Activated CD4-positive, alpha-beta memory T cell treated with anti-CD3 and anti-CD28 coated beads, Interleukin-2, amount 10 ng/mL, durations not matched to agents 7 days and 5 days (primary cell): ENCODE data around the gene PCGF5. TPM values are rescaled to one million over a fixed set of nuclear protein-coding genes. Genes with fewer than 3 reads are reported as not detected.
"Not testable (repeated sequence)": the region's sequence is repeated elsewhere in the genome, so short reads cannot be mapped to it uniquely, and the experiment has no call there.

ENCODE experiments used
- CTCF ChIA-PET: fragments of 350-600 bp; sonication (Branson Sonifier 250); formaldehyde crosslinking; loops from one replicate; lab custom pipeline; 2021; ENCODE audit warnings: antibody characterized with exemption, inconsistent platforms; lab: Charles Lee
- POLR2A ChIA-PET: fragments of 350-600 bp; sonication (Branson Sonifier 250); formaldehyde crosslinking; loops from one replicate; lab custom pipeline; 2021; ENCODE audit warnings: antibody characterized with exemption; lab: Charles Lee
- DNase-seq: peaks from one replicate; pipeline ENCODE4 v3.0.0-alpha.2; 2020
- H3K27ac Mint-ChIP-seq: one replicate; pipeline ENCODE4 v1.8.0; 2021; ENCODE audit warnings: mild to moderate bottlenecking, mixed read lengths
- H3K27me3 Mint-ChIP-seq: one replicate; pipeline ENCODE4 v1.8.0; 2021; ENCODE audit warnings: mixed read lengths
- H3K36me3 Mint-ChIP-seq: one replicate; pipeline ENCODE4 v1.8.0; 2021; ENCODE audit warnings: low read depth, mixed read lengths
- H3K4me1 Mint-ChIP-seq: one replicate; pipeline ENCODE4 v1.8.0; 2021; ENCODE audit warnings: mixed read lengths
- H3K4me3 Mint-ChIP-seq: one replicate; pipeline ENCODE4 v1.8.0; 2021; ENCODE audit warnings: mild to moderate bottlenecking, mixed read lengths
- H3K9me3 Mint-ChIP-seq: one replicate; pipeline ENCODE4 v1.8.0; 2021; ENCODE audit warnings: mixed read lengths
- total RNA-seq, 2 experiments: library from RNA; stranded (reverse); gene quantifications; one replicate each; pipeline ENCODE4 v1.2.3, GENCODE V29; 2021

Gene PCGF5
- total RNA-seq, 2 experiments from 2014 or later: 44.7 to 45.9 TPM

DNA sequence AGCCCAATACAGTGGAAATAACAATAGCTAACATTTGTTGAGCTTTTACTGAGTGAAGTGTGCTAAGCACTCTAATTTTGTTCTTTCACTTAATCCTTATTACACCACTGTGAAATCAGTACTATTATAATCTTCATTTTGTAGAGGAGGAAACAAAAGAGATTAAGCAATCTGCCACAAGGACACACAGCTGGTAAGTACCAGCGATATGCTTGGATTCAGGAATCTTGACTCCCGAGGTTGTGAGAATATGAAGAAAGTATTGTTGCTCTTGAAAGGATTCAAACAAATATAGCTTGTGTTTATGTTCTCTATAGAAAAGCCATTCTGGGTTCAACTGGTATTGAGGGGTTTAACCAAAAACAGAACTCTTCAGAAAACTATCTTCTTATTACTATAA, 96.0 kb downstream of the PCGF5 start:
- no peak overlapping the region for H3K27ac Mint-ChIP-seq
- CTCF ChIA-PET: no interaction called here
- no peak for DNase-seq
- H3K4me3 Mint-ChIP-seq: no peak overlapping the region
- peaks cover 5% of the 10 kb centered on the region for H3K4me1 Mint-ChIP-seq
- H3K36me3 Mint-ChIP-seq: no peaks in the 10 kb centered on the region
- H3K27me3 Mint-ChIP-seq: peaks cover 2% of the 10 kb centered on the region
- no peaks in the 10 kb centered on the region for H3K9me3 Mint-ChIP-seq
- POLR2A ChIA-PET: no interaction called here

DNA sequence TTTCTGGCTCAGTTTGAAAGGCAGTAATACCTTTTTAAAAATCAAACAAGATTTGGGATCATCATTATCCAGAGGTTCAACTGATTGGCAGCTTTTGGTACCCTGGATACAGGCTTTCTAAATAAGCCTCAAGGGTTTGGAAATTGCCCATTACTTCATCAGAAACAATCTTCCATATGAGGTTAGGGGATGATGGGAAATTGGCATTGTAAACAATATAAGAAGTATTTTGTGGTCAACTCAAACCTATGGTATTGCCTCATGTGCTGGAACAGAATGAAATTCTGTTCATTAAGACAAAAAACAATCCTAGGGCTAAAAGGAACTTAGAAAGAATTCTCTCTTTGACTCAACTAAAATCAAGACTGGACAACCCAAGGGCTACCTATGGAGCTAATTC, 97.1 kb downstream of the PCGF5 start:
- Mint-ChIP-seq H3K4me1 (peaks cover 5% of the 10 kb centered on the region), H3K36me3 (no peaks in the 10 kb centered on the region), H3K27me3 (peaks cover 2% of the 10 kb centered on the region), H3K4me3 (no peak overlapping the region), H3K27ac (no peak overlapping the region), H3K9me3 (no peaks in the 10 kb centered on the region)
- ChIA-PET CTCF (interaction anchor here (0.7 kb wide), 1 partner anchor 19 kb away, joined by 3 read pairs; no protein-coding TSS in a partner anchor), POLR2A (no interaction called here)
- DNase-seq: no peak

DNA sequence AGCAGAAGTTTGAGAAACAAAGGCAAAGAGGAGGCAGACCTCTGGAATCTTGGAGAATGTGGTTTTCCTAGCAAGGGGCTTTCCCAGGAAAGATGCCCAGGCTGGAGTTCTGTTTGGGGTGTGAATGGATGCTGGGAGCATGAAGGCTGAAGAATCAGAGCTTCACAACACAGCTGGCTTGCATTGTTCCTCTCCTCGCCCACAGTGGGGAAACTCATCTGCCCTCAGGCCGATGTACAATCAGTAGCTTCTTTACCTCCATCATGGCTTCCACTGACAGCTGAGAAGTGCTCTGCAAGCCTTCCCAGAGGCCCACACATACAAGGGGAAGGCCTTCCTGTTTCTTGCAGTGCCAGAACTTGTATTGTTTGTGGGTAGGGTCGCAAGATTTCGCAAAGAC, 98.9 kb downstream of the PCGF5 start:
- Mint-ChIP-seq H3K27me3 (peaks cover 2% of the 10 kb centered on the region), H3K4me1 (no peaks in the 10 kb centered on the region), H3K4me3 (no peak overlapping the region), H3K9me3 (no peaks in the 10 kb centered on the region), H3K36me3 (no peaks in the 10 kb centered on the region), H3K27ac (no peak overlapping the region)
- ChIA-PET POLR2A (no interaction called here), CTCF (interaction anchor here (0.9 kb wide), 1 partner anchor 21 kb away, joined by 4 read pairs; no protein-coding TSS in a partner anchor)
- DNase-seq: no peak

DNA sequence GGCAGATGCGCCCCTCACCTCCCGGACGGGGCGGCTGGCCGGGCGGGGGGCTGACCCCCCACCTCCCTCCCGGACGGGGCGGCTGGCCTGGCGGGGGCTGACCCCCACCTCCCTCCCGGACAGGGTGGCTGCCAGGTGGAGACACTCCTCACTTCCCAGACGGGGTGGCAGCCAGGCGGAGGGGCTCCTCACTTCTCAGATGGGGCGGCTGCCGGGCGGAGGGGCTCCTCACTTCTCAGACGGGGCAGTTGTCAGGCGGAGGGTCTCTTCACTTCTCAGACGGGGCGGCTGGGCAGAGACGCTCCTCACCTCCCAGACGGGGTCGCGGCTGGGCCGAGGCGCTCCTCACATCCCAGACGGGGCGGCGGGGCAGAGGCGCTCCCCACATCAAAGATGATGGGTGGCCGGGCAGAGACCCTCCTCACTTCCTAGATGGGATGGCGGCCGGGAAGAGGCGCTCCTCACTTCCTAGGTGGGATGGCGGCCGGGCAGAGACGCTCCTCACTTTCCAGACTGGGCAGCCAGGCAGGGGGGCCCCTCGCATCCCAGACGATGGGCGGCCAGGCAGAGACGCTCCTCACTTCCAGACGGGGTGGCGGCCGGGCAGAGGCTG, 102.9 kb downstream of the PCGF5 start:
- H3K27me3 Mint-ChIP-seq, CTCF ChIA-PET, POLR2A ChIA-PET, H3K9me3 Mint-ChIP-seq, H3K4me3 Mint-ChIP-seq, DNase-seq, H3K36me3 Mint-ChIP-seq, H3K27ac Mint-ChIP-seq, H3K4me1 Mint-ChIP-seq: not testable (repeated sequence)

DNA sequence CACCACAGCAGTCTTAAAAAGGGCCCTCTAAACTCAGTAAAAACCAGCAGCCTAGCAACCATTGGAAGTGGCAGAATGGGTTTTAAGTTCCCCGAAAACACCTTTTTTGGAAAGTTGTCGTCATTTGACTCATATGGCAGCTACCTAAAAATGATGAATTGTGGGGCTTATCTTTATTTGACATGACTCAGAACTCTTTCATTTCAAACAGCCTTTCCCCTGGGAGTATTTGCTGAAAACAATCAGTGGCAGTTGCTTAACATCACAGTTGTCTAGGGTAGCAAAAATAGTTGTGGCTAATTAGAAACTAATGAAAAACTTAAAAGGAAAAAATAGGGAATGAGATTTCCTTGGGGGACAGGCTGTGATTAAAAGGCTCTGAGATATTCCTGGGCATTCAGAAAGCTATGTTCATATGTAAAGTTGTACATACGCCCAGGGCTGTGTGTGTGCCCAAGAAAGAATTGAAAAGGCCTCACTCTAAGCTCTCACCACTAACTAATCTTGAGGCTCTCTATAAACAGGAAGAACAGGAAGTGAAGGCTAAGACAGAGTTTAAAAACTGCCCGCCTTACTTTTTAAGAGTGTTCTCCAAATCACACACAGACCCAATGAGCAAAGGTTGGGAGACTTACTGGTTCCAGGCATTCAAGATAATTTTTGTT, 108.0 kb downstream of the PCGF5 start:
- Mint-ChIP-seq H3K9me3 (peaks cover 2% of the 10 kb centered on the region), H3K36me3 (no peaks in the 10 kb centered on the region), H3K4me1 (no peaks in the 10 kb centered on the region), H3K27me3 (peaks cover 11% of the 10 kb centered on the region), H3K4me3 (no peak overlapping the region), H3K27ac (no peak overlapping the region)
- no peak for DNase-seq
- CTCF ChIA-PET: no interaction called here
- POLR2A ChIA-PET: no interaction called here

Other genes with a start within 250 kb of the PCGF5 start
- gene HECTD2, start 189.7 kb downstream of the PCGF5 start, total RNA-seq: 1 to 10 TPM; 2.6 to 2.9 TPM